H9 (cell line): Measurements from ENCODE around the gene RSL1D1. TPM values are rescaled to one million over a fixed set of nuclear protein-coding genes. Genes with fewer than 3 reads are reported as not detected.

Source experiments
- DNase-seq: peaks from one replicate; pipeline ENCODE4 v3.0.0-alpha.2; 2017
- H2AFZ ChIP-seq: one replicate; pipeline ENCODE4 v1.6.1; 2013; ENCODE audit warnings: mild to moderate bottlenecking, low read length, control low read depth, moderate library complexity
- H2AK5ac ChIP-seq: 2 replicates; pipeline ENCODE4 v1.6.1; 2013; ENCODE audit warnings: low read length, control low read depth, mixed read lengths; ENCODE audit not compliant: insufficient read length
- H2BK120ac ChIP-seq: one replicate; pipeline ENCODE4 v1.6.1; 2013; ENCODE audit warnings: low read depth, mild to moderate bottlenecking, low read length, control low read depth, inconsistent platforms; ENCODE audit not compliant: poor library complexity, severe bottlenecking
- H2BK12ac ChIP-seq: 2 replicates; pipeline ENCODE4 v1.6.1; 2013; ENCODE audit warnings: low read length, control low read depth, mixed read lengths, low read depth; ENCODE audit not compliant: insufficient read length
- H2BK15ac ChIP-seq: 2 replicates; pipeline ENCODE4 v1.6.1; 2013; ENCODE audit warnings: low read depth, low read length, control low read depth
- H2BK20ac ChIP-seq: one replicate; pipeline ENCODE4 v1.6.1; 2013; ENCODE audit warnings: low read depth, mild to moderate bottlenecking, low read length, control low read depth, inconsistent platforms; ENCODE audit not compliant: poor library complexity, severe bottlenecking
- H2BK5ac ChIP-seq: 2 replicates; pipeline ENCODE4 v1.6.1; 2013; ENCODE audit warnings: low read length, control low read depth, mixed read lengths; ENCODE audit not compliant: insufficient read length
- H3K14ac ChIP-seq: 2 replicates; pipeline ENCODE4 v1.6.1; 2013; ENCODE audit warnings: low read length, control low read depth; ENCODE audit not compliant: insufficient read depth
- H3K18ac ChIP-seq: 2 replicates; pipeline ENCODE4 v1.6.1; 2013; ENCODE audit warnings: low read depth, mild to moderate bottlenecking, mixed read lengths, low read length, control low read depth; ENCODE audit not compliant: insufficient read length
- H3K23ac ChIP-seq: 2 replicates; pipeline ENCODE4 v1.6.1; 2013; ENCODE audit warnings: low read length, control low read depth, mixed read lengths, low read depth; ENCODE audit not compliant: insufficient read length
- H3K23me2 ChIP-seq: 2 replicates; pipeline ENCODE4 v1.6.1; 2013; ENCODE audit warnings: low read depth, mild to moderate bottlenecking, mixed read lengths, low read length, control low read depth; ENCODE audit not compliant: insufficient read length, poor library complexity, severe bottlenecking
- H3K27ac ChIP-seq: 2 replicates; pipeline ENCODE4 v1.5.1; 2013; ENCODE audit warnings: low read length, control low read depth, mixed read lengths, low read depth; ENCODE audit not compliant: insufficient read length
- H3K27me3 ChIP-seq: 2 replicates; pipeline ENCODE4 v1.6.1; 2013; ENCODE audit warnings: low read length, control low read depth, inconsistent platforms; ENCODE audit not compliant: insufficient read depth
- H3K4ac ChIP-seq: 2 replicates; pipeline ENCODE4 v1.6.1; 2013; ENCODE audit warnings: low read depth, mild to moderate bottlenecking, control low read depth, inconsistent platforms, low read length, moderate library complexity
- H3K4me1 ChIP-seq: 2 replicates; pipeline ENCODE4 v1.6.1; 2013; ENCODE audit warnings: low read length, control low read depth, inconsistent platforms; ENCODE audit not compliant: insufficient read depth
- H3K4me2 ChIP-seq: 2 replicates; pipeline ENCODE4 v1.6.1; 2013; ENCODE audit warnings: low read length, control low read depth, mixed read lengths; ENCODE audit not compliant: insufficient read length, insufficient read depth
- H3K56ac ChIP-seq: 2 replicates; pipeline ENCODE4 v1.6.1; 2013; ENCODE audit warnings: low read depth, mild to moderate bottlenecking, mixed read lengths, low read length, control low read depth; ENCODE audit not compliant: insufficient read length
- H3K79me1 ChIP-seq: 2 replicates; pipeline ENCODE4 v1.6.1; 2013; ENCODE audit warnings: low read depth, mild to moderate bottlenecking, moderate library complexity, low read length, control low read depth, inconsistent platforms; ENCODE audit not compliant: insufficient read depth, poor library complexity, severe bottlenecking
- H3K79me2 ChIP-seq: 2 replicates; pipeline ENCODE4 v1.6.1; 2013; ENCODE audit warnings: low read length, control low read depth, inconsistent platforms; ENCODE audit not compliant: insufficient read depth
- H3K9ac ChIP-seq: 2 replicates; pipeline ENCODE4 v1.6.1; 2013; ENCODE audit warnings: low read length, control low read depth, mixed read lengths; ENCODE audit not compliant: insufficient read length; ENCODE audit errors: extremely low read depth
- H3K9me3 ChIP-seq: one replicate; pipeline ENCODE4 v1.6.1; 2013; ENCODE audit warnings: low read depth, low read length, inconsistent platforms; ENCODE audit not compliant: control insufficient read depth
- H3T11ph ChIP-seq: one replicate; pipeline ENCODE4 v1.6.1; 2013; ENCODE audit warnings: mild to moderate bottlenecking, low read length, control low read depth, inconsistent platforms
- H4K20me1 ChIP-seq: one replicate; pipeline ENCODE4 v1.6.1; 2013; ENCODE audit not compliant: control insufficient read depth, insufficient read length, insufficient read depth
- H4K5ac ChIP-seq: 2 replicates; pipeline ENCODE4 v1.6.1; 2013; ENCODE audit warnings: low read depth, mild to moderate bottlenecking, mixed read lengths, low read length, control low read depth; ENCODE audit not compliant: insufficient read length
- H4K8ac ChIP-seq: replicated peaks from 2 replicates; pipeline ENCODE4 v1.6.1; 2013; ENCODE audit warnings: low read length, control low read depth, mixed read lengths, low read depth; ENCODE audit not compliant: insufficient read length
- H4K91ac ChIP-seq: 2 replicates; pipeline ENCODE4 v1.6.1; 2013; ENCODE audit warnings: low read depth, mild to moderate bottlenecking, moderate library complexity, mixed read lengths, low read length, control low read depth; ENCODE audit not compliant: insufficient read length
- H3K27ac Mint-ChIP-seq, 3 experiments: 2 replicates in 2 of 3; 3 replicates in 1 of 3; pipeline ENCODE4 v1.8.0; 2020 to 2021; ENCODE audit warnings: mixed read lengths in 3 of 3, mild to moderate bottlenecking in 1 of 3, moderate library complexity in 1 of 3
- H3K27me3 Mint-ChIP-seq: 2 replicates; pipeline ENCODE4 v1.8.0; 2021; ENCODE audit warnings: low read depth, mild to moderate bottlenecking, moderate library complexity, mixed read lengths
- H3K36me3 Mint-ChIP-seq, 3 experiments: 2 replicates in 2 of 3; 3 replicates in 1 of 3; pipeline ENCODE4 v1.8.0; 2020 to 2021; ENCODE audit warnings: low read depth in 3 of 3, mixed read lengths in 3 of 3; ENCODE audit not compliant: insufficient read depth in 1 of 3
- H3K4me1 Mint-ChIP-seq, 2 experiments: 2 replicates each; pipeline ENCODE4 v1.8.0; 2020; ENCODE audit warnings: mixed read lengths in 2 of 2
- H3K4me3 Mint-ChIP-seq, 2 experiments: 2 replicates in 1 of 2; 3 replicates in 1 of 2; pipeline ENCODE4 v1.8.0; 2020 to 2021; ENCODE audit warnings: mild to moderate bottlenecking in 2 of 2, mixed read lengths in 2 of 2, moderate library complexity in 1 of 2
- H3K9me3 Mint-ChIP-seq, 2 experiments: 2 replicates in 1 of 2; 3 replicates in 1 of 2; pipeline ENCODE4 v1.8.0; 2020; ENCODE audit warnings: mild to moderate bottlenecking in 2 of 2, mixed read lengths in 2 of 2, moderate library complexity in 1 of 2
- CTCF ChIP-seq: fragments of 200-600 bp; sonication (generic); conservative IDR thresholded peaks from 3 replicates; pipeline ENCODE4 v1.8.0; 2021; ENCODE audit warnings: antibody characterized with exemption, mild to moderate bottlenecking
- WGBS: extraction: QIAGEN DNeasy Blood & Tissue Kit; methylation state at CpG from one replicate; pipeline ENCODE4 v1.1.7; 2013; ENCODE audit warnings: missing lambda C conversion rate, low lambda C conversion rate, mixed read lengths; ENCODE audit not compliant: insufficient read length; ENCODE audit errors: extremely low coverage; 5-methylcytosine and 5-hydroxymethylcytosine counted together
- total RNA-seq: library from RNA; stranded (reverse); gene quantifications from 2 replicates; pipeline ENCODE4 v1.2.1, GENCODE V29; 2021

The RSL1D1 gene
- total RNA-seq, 1 experiment from 2014 or later = 334 TPM

DNA sequence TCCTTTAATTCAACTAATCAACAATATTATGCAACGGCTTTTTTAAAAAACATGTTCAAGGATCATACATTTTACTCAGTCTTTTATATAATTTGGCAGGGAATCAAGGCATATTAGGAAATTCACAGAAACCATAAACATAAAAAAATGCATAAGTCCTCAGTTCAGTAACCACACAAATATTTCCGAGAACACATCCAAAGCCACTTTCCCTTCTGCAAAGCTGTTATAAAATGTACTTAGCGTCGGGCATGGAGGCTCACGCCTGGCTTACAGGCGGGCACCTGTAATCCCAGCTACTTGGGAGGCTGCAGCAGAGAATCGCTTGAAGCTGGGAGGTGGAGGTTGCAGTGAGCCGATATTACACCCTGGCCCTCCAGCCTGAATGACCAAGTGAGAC, 44.6 kb downstream of the RSL1D1 start:
- Histone ChIP-seq H2BK120ac (no peak overlapping the region), H2BK15ac (no peak overlapping the region), H4K91ac (no peak overlapping the region), H2BK20ac (no peak overlapping the region), H3K14ac (no peak overlapping the region), H3K79me2 (no peaks in the 10 kb centered on the region), H2BK12ac (no peak overlapping the region), H2BK5ac (no peak overlapping the region), H3K23ac (no peak overlapping the region), H3K4me1 (no peaks in the 10 kb centered on the region), H3K23me2 (no peaks in the 10 kb centered on the region), H3K9ac (no peak overlapping the region), H3K27ac (no peak overlapping the region), H3K56ac (no peak overlapping the region), H3K27me3 (no peaks in the 10 kb centered on the region), H4K20me1 (no peaks in the 10 kb centered on the region), H2AFZ (no peak overlapping the region), H3K4ac (no peak overlapping the region), H3K18ac (no peak overlapping the region), H3K9me3 (no peaks in the 10 kb centered on the region), H2AK5ac (no peak overlapping the region), H3K79me1 (no peaks in the 10 kb centered on the region), H4K8ac (no peak overlapping the region), H3T11ph (no peak overlapping the region), H4K5ac (no peak overlapping the region), H3K4me2 (no peak overlapping the region)
- H3K4me3 Mint-ChIP-seq = no peak overlapping the region
- peaks cover 2 to 3% of the 10 kb centered on the region in 2 experiments; a peak in 1 of 5 replicates for H3K9me3 Mint-ChIP-seq
- TF ChIP-seq CTCF = no peak
- no peak overlapping the region for H3K27ac Mint-ChIP-seq
- no CpG with 5 or more reads among the region's 8 CpGs for WGBS
- no peak for DNase-seq
- H3K4me1 Mint-ChIP-seq = peaks cover 0 to 3% of the 10 kb centered on the region in 2 experiments; a peak in 1 of 4 replicates
- no peaks in the 10 kb centered on the region for H3K36me3 Mint-ChIP-seq
- no peaks in the 10 kb centered on the region for H3K27me3 Mint-ChIP-seq
